Esophagus squamous epithelium (tissue), 5 donors: Measurements from ENCODE around the gene PIP5K1B. TPM values are rescaled to one million over a fixed set of nuclear protein-coding genes. Genes with fewer than 3 reads are reported as not detected.

Experiments used
- DNase-seq: peaks from one replicate; lab custom pipeline; 2025; lab: John Stamatoyannopoulos, UW
- H3K27ac ChIP-seq, 4 donors: fragments of 200-600 bp; sonication (generic); one replicate each; pipeline ENCODE4 v1.5.1; 2016 to 2019; ENCODE audit warnings: mild to moderate bottlenecking in 1 of 4
- H3K27me3 ChIP-seq, 4 donors: fragments of 200-600 bp; sonication (generic); 1 replicate in 3 of 4; 2 replicates in 1 of 4; pipeline versions ENCODE4 v1.5.1 to v1.6.0; 2017 to 2021; ENCODE audit warnings: antibody characterized with exemption in 1 of 4
- H3K36me3 ChIP-seq, 3 donors: fragments of 200-600 bp; sonication (generic); one replicate each; pipeline ENCODE4 v1.5.1; 2016 to 2019
- H3K4me1 ChIP-seq, 3 donors: fragments of 200-600 bp; sonication (generic); one replicate each; pipeline ENCODE4 v1.5.1; 2017 to 2019
- H3K4me3 ChIP-seq, 4 donors: fragments of 200-600 bp; sonication (generic); 1 replicate in 3 of 4; 2 replicates in 1 of 4; pipeline ENCODE4 v1.5.1; 2016 to 2019; ENCODE audit warnings: mild to moderate bottlenecking in 2 of 4, moderate library complexity in 1 of 4
- H3K9me3 ChIP-seq, 3 donors: fragments of 200-600 bp; sonication (generic); one replicate each; pipeline ENCODE4 v1.5.1; 2016 to 2019
- CTCF ChIP-seq, 6 experiments: fragments of 450-650 bp in 4 of 6; fragments of 200-600 bp in 2 of 6; sonication (generic) in 2 of 6; IDR thresholded peaks; one replicate each; pipeline ENCODE4 v1.5.1; 2016 to 2019; ENCODE audit warnings: antibody characterized with exemption in 6 of 6, mild to moderate bottlenecking in 4 of 6, moderate library complexity in 4 of 6
- POLR2A ChIP-seq, 4 donors: fragments of 450-650 bp; IDR thresholded peaks; one replicate each; pipeline ENCODE4 v1.6.1; 2017; ENCODE audit warnings: antibody characterized with exemption in 4 of 4, mild to moderate bottlenecking in 4 of 4, moderate library complexity in 3 of 4
- WGBS, 2 donors: methylation state at CpG; one replicate each; pipeline ENCODE4 v1.1.5; 2018; 5-methylcytosine and 5-hydroxymethylcytosine counted together
- intact Hi-C: fragments of 100-400 bp; cut with DNase I; formaldehyde crosslinking; loops from one replicate; pipeline ENCODE4 v1.15.0; 2022
- total RNA-seq, 4 donors: library from RNA; depleted of rRNA; stranded (reverse); fragments of >200 nt; gene quantifications; one replicate each; pipeline ENCODE4 v1.1.0, GENCODE V29; 2016
- donor health status: DM: yes; HTN: yes; CAD: no.

The PIP5K1B gene
- total RNA-seq, 4 donors from 2014 or later: 0.38 to 0.97 (median 0.56) TPM; not detected in 1

DNA sequence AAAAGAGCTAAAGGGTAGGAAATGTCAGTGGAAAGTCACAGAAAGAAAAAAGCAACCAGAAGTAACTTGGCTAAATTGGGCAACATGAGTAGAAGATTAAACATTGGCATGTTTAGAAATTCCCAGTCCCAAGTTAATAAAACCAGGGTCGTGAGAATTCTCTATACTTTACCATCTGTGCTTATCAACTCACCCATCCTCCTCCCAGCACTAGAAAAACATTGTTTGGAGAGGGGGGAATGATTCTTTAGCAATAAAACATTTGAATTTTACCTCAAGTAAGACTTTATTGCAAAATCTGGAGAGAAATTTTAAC lies 229.2 kb downstream of the PIP5K1B start:
- Histone ChIP-seq H3K27me3 (no peaks in the 10 kb centered on the region), H3K4me1 (no peaks in the 10 kb centered on the region), H3K4me3 (no peak overlapping the region), H3K36me3 (no peaks in the 10 kb centered on the region), H3K9me3 (no peaks in the 10 kb centered on the region), H3K27ac (no peak overlapping the region)
- intact Hi-C loops: no loop called here
- WGBS, 2 donors: 18 to 35% methylated on average over 1 of the region's 1 CpG
- DNase-seq: no peak
- TF ChIP-seq CTCF (IDR thresholded peaks at IDR 0.05): no peak
- no peak for TF ChIP-seq POLR2A (IDR thresholded peaks at IDR 0.05)

DNA sequence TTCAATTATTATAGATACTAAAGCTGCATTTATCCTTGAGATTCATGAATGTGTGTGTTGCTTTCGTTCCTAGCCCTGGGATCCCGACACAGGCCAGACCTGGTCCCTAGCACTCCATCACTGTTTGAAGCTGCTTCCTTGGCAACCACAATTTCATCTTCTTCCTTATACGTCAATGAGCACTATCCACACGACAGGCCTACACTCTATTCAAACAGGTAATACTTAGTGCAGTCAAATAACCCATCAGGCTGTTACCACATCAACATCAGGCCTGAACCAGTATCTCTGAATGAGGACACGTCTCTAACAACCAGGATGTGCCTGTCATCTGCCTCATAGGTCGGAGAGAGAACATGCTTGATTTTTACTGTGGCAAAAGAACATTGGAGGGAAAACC lies 235.5 kb downstream of the PIP5K1B start:
- TF ChIP-seq CTCF (IDR thresholded peaks at IDR 0.05): no peak
- DNase-seq: no peak
- H3K4me1 ChIP-seq: no peaks in the 10 kb centered on the region
- H3K9me3 ChIP-seq: no peaks in the 10 kb centered on the region
- no peaks in the 10 kb centered on the region for H3K27me3 ChIP-seq
- H3K27ac ChIP-seq: no peak overlapping the region
- H3K36me3 ChIP-seq: no peaks in the 10 kb centered on the region
- H3K4me3 ChIP-seq: no peak overlapping the region
- intact Hi-C loops: no loop called here
- 79 to 85% methylated on average over 6 of the region's 6 CpGs for WGBS, 2 donors

DNA sequence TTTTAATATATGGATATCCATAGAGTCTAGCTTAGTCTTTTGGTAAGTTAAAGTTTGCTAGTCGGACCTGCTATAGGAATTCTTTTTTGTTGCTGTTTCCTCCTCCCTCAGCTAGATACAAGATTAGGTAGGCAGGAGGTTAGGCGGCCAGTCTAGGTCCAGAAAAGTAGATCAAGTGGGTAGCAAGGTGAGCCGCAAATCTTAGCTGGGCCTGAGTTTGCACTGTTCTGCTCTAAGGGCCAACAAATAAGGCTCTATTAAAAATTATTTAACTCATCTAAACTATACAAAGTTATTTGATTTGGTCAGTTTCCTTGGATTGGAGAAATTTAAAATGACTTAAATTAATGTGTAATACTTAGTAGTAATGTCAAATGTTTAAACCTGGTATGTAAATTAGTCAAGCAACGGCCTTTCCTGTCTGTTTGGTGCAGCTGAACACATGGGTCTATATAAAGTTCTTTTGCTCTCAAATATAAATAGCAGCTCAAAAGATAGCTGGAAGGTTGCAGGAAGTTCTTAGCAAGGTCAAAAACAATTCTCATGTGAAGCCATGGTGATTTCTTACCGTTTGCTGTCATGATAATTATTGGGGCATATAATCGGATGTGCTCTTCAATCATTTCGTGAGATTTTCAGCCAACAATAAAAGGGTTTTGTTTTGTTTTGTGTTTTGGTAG lies 236.9 kb downstream of the PIP5K1B start:
- TF ChIP-seq POLR2A (IDR thresholded peaks at IDR 0.05) (no peak), CTCF (IDR thresholded peaks at IDR 0.05) (no peak)
- Histone ChIP-seq H3K27me3 (no peaks in the 10 kb centered on the region), H3K9me3 (no peaks in the 10 kb centered on the region), H3K27ac (no peak overlapping the region), H3K4me1 (no peaks in the 10 kb centered on the region), H3K36me3 (no peaks in the 10 kb centered on the region), H3K4me3 (no peak overlapping the region)
- intact Hi-C loops: no loop called here
- WGBS, 2 donors: 85 to 86% methylated on average over 7 of the region's 7 CpGs
- DNase-seq: no peak

- Histone ChIP-seq H3K4me1 (no peaks in the 10 kb centered on the region), H3K27me3 (no peaks in the 10 kb centered on the region), H3K4me3 (no peak overlapping the region), H3K27ac (no peak overlapping the region), H3K36me3 (no peaks in the 10 kb centered on the region), H3K9me3 (no peaks in the 10 kb centered on the region)
- DNase-seq: no peak
- 75 to 76% methylated on average over 3 of the region's 3 CpGs for WGBS, 2 donors
- TF ChIP-seq POLR2A (IDR thresholded peaks at IDR 0.05) (no peak), CTCF (IDR thresholded peaks at IDR 0.05) (no peak)
- intact Hi-C loops: no loop called here
Observed at GRCh38 chr9:68942790-68943189, 237.8 kb downstream of the PIP5K1B start.

DNA sequence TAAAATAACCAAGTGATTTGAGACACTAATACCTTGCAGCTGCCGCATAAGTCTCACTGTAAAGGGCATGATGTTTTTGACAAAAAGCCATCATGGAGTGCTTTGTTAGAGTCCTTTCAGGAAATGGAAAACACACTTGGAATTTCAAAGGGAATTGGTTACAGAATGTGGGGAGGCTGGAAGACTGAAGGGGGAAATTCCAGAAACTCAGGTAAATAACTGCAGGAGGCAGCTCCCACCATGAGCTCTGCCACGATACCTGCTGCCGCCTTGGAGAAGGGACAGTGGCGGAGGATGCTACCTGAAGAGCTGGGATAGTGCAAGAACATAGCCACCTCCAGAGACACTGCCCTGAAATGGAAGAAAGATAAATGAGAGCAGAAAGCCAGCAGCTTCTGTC lies 242.0 kb downstream of the PIP5K1B start:
- TF ChIP-seq POLR2A (IDR thresholded peaks at IDR 0.05): no peak
- TF ChIP-seq CTCF (IDR thresholded peaks at IDR 0.05): no peak
- Histone ChIP-seq H3K4me1 (no peaks in the 10 kb centered on the region), H3K27ac (no peak overlapping the region), H3K27me3 (no peaks in the 10 kb centered on the region), H3K36me3 (no peaks in the 10 kb centered on the region), H3K4me3 (no peak overlapping the region), H3K9me3 (no peaks in the 10 kb centered on the region)
- 80 to 85% methylated on average over 4 of the region's 4 CpGs for WGBS, 2 donors
- no peak for DNase-seq
- intact Hi-C loops: no loop called here
